SK-N-SH treated with all-trans-retinoic acid at 6 μM for 48 hours (cell line): ENCODE measurements around the gene HDAC4.

Experiments
- ZFP3 ChIP-seq: fragments of 250-450 bp; sonication (Bioruptor Pico); IDR thresholded peaks from 2 replicates; pipeline ENCODE4 v1.5.0; 2020; ENCODE audit warnings: mild to moderate bottlenecking, moderate library complexity
- ZFP30 ChIP-seq: fragments of 450-650 bp; formaldehyde crosslinking; IDR thresholded peaks from 2 replicates; pipeline ENCODE4 v1.5.0; 2022; ENCODE audit warnings: mild to moderate bottlenecking, moderate library complexity

DNA sequence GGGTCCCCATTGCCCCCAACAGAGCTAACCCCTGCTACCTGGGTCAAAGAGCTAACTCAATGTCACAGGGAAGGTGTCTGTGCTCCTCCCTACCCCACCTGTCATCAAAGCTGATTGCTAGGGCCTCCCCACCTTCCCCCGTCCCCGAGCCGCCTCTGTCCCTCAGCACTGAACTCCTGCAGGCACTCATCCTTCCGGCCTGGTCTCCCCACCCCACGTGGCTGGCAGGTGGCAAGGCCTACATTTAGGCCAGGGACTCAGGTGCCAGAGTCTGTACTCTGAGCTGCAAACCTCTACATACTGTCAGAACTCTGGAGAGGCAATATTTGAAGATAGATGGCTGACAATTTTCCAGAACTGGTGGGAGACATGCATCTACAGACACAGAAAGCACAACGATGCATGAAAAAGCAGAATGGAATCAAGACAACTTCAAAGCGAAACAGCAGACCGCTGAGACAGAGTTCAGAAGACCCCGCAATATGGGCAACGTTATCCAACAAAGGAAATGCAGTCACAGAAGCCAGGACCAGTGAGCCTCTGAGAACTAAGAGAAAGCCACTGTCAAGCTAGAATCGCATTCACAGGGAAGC, 195.8 kb downstream of the HDAC4 start:
- TF ChIP-seq ZFP3 (CRISPR knock-in tag) (no peak), ZFP30 (CRISPR knock-in tag) (no peak)
